SW 1271 (cell line): ENCODE measurements around the gene MAP3K15.
A peak's percentile ranks its signal among the peaks of the same experiment; 100 is the strongest.
"Not testable (repeated sequence)": the region's sequence is repeated elsewhere in the genome, so short reads cannot be mapped to it uniquely, and the experiment has no call there.

Experiments used
- DNase-seq, 2 experiments: peaks; one replicate each; lab custom pipeline; 2025; lab: John Stamatoyannopoulos, UW

The MAP3K15 gene

DNA sequence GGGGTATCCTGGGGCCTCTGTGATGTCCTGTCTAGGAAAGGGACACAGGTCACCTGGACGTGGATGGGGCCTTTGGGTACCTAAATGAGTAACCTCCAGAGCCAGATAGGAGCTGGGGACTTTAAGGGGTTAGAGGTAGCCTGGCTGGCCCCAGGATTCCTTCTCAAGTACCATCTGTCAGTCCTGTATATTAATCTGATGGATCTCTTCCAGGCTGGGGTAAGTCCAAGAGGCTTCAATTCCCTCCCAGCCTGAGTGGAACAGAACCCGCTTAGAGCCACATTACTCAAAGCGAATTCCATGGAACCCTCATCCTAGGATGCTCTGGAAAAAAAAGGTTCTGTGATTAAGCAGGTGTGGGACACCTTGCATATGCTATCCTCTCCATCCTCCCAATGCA, 24.8 kb upstream of the MAP3K15 start:
- no peak for DNase-seq

DNA sequence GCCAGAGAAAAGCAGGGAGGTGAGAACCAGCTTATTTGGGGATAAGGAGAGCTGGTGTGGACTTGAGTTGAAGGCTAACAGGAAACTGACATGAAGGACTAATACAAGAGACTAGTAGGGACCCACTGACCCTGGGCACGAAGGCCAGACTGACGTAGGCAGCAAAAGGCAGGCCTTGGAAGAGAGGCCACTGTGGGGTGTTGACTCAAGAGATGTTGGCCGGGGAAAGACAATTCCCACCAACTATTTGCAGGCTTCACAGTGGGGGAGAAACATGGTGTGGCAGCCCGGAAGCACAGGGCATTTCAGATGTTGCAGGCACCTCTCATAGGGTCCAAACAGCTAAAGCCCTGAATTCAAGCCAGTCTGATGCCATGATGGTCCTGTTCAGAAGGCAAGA, 24.4 kb upstream of the MAP3K15 start:
- no peak for DNase-seq

DNA sequence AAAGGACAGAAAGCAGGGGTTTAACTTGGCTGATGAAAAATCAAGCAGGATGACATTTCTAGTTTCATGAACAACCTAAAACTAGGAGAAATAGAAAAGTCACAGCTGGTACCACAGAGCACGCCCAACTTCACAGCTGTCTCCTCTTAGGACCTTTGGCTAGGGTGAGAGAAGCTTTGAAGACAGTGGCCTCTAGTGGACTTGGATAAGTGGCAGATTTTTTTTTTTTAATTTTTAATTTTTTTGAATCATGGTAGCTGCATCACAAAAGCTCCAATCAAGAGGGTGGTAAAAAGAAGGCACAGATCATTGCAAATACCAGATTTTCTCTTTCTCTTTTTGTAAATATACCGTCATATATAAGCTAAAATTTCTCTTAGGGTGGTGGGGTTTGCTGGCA, 20.2 kb upstream of the MAP3K15 start:
- DNase-seq: peak in 1 of 2 experiments; percentile 4

DNA sequence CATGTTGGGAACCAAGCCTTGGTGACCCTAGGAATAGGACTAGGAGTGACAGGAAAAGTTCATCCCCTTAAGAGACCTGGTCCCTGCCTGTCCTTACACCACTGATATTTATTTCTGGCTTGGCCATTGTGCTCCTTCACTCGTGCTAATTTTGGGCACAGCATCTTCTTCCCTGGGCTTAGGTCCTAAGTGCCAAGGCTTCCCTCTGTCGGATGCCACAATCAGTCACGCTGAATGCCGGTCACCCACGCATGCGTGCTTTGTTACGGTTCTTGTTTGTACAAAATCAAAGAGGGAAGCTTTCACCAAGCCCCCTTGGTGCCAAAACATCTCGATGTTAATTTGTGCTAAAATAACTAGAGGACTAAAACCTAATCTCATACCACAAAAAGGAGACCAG, 17.4 kb upstream of the MAP3K15 start:
- no peak for DNase-seq

DNA sequence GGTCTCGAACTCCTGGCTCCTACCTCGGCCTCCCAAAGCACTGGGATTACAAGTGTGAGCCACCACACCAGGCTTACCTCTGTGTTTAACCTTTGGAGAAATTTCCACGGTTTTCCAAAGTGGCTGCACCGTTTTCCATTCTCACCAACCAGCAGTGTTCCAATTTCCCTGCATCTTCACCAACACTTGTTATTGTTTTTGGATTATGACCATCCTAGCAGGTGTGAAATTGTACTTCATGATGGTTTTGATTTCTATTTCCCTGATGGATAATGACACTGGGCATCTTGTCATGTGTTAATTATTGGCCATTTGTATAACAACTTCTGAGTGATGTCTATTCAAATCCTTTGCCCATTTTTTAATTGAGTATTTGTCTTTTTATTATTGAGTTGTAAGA, 2.7 kb upstream of the MAP3K15 start:
- DNase-seq: no peak

DNA sequence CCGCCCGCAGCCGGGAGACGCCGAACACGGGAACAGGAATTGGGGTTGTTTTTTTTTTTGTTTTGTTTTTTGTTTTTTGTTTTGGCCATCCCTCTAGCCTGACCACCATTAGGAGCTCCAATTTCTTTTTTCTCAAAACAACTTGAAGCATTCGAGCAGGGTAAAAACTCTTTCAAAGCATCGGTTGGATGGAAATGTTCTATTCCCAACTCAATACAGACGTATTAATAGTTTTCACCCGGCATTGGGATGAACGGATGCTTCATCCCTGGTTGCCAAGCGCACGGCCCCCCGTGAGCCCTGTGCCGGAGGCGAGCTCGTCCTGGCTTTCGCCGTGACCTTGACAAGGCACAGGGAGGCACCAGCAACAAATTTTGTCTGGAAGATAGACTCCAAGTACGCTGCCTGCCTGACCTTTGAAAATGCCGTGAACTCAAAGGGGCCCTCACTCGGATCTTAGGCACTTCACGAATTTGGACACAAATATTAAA, 352 bp upstream of the MAP3K15 start:
- no peak for DNase-seq

DNA sequence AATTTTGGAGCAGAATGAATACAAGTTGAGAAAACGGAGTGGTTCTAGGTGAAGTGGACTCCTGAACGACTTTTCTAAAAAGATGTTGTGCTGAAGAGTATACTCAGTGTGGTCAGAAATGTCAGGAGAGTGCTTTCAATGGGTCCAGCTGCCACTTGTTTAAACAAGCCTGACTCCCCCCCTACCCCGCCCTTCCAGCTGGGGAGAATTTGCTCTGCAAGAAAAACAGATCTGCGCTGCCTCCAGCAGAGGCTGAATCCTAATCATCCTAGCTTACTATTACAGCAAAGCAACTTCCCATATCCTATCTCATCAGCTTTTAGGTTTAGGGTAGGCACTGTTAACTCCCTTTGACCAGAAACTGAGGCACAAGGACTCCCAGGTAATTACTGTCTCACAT, 1.9 kb downstream of the MAP3K15 start:
- no peak for DNase-seq

DNA sequence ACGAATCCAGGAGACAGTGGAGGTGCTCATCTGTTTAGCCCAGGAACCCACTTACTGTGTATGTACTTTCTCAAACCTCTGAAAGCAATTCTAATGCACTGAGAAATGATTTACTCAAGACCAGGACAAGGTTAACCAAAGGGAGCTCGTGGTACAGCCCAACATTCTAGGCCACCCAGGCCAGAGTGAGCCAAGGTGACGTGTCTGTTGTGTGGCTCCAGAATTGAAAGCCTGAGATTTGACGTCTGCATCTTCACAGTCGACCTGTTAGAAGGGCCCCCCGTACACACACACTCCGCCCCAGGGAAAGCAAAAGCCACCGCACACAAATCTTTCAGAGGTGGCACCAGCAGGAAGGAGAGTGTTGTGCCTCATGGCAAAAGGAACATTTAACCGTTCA, 2.3 kb downstream of the MAP3K15 start:
- no peak for DNase-seq

DNA sequence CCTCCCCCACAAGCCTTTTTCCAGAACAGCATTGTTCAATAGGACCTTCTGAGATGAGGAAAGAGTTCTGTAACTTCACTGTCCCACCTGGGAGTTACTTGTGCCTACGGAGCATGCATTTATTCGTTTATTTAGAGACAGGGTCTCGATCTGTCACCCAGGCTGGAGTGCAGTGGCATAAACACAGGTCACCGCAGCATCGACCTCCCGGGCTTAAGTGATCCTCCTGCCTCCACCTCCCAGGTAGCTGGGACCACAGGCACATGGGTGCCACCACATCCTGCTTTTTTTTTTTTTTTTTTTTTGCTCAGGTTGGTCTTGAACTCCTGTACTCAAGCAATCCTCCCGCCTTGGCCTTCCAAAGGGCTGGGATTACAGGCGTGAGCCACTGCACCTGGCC, 2.9 kb downstream of the MAP3K15 start:
- no peak for DNase-seq

DNA sequence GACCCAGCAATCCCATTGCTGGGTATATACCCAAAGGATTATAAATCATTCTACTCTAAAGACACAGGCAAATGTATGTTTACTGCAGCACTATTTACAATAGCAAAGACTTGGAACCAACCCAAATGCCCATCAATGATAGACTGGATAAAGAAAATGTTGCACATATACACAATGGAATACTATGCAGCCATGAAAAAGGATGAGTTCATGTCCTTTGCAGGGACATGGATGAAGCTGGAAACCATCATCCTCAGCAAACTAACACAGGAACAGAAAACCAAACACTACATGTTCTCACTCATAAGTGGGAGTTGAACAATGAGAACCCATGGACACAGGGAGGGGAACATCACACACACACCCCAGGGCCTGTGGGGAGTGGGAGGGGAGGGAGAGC, 3.5 kb downstream of the MAP3K15 start:
- not testable (repeated sequence) for DNase-seq

DNA sequence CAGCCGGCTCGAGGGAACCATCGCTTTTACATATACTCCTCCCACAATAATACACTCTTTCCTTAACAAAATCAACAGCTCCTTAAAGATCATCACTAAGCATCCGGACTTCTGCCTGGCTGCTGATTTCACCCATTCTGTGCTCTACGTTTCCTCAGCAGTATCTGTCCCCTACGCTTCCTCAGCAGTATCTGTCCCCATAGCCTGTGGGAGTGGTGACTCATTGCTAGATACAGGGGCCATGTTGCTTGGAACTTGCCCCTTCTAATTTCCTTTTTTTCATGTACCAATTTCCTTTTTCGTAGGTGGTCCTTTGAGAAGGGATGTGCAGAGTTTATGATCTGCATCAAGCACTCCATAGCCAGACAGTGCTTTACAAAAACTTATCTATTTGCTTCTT, 18.6 kb downstream of the MAP3K15 start:
- DNase-seq: no peak

DNA sequence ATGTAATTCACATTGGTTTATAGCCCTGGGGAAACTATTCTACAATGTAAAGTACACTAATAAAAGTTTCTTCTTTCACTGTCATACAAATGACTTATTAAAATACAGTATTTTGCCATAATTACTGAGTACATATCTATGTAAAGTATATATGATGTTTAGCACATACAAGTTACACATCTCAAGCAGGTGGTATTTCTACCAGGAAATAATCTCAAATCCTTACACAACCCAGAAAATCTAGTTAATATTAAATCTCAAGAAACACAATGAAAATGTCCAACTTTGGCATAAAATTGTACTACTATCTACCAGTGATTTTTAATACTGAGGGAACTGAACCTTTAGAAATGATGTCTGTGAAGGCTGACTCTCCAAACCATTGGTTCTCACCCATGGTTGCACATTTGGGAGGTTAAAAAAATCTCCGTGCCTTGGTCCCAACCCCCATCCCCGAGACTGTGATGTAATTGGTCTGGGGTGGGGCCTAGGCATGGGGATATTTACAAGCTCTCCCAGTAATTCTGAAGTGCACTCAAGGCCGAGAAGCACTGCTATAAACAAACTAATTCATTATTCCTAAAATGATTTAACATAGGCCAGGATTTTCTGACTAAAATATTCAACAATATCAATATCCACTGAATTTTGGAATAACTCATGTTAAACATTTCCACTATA, 27.6 kb downstream of the MAP3K15 start:
- DNase-seq: no peak

DNA sequence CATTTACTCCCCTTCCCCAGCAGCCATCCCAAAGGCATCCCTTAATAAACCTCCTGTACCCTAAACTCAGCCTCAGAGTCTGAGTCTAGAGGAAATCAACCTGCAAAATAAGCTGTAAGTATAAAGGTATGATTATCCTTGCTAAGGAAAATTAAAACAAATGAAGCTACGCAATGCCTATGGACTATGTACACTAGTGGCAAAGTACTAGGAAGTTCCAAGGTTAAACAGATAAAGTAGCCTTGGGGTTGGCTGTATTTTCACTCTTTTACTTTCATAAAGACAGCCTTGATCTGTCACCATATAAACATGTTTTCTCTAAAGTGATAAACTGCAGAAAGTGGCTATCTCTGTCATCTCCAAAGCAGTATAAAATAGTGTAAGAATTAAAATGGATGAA, 35.9 kb downstream of the MAP3K15 start:
- DNase-seq: no peak

DNA sequence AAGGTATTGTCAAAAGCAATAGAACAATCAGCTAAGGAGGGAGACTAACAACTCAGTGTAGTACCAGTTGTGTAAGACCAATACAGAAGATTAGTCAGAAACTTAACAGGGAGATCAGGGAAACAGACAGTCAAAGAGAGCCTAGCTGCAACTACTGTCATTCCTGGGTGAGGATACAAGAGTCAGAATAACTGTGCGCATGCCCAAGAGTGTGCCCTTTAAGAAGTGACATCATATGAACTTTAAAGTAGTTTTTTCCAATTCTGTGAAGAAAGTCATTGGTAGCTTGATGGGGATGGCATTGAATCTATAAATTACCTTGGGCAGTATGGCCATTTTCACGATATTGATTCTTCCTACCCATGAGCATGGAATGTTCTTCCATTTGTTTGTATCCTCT, 46.9 kb downstream of the MAP3K15 start:
- DNase-seq: not testable (repeated sequence)

DNA sequence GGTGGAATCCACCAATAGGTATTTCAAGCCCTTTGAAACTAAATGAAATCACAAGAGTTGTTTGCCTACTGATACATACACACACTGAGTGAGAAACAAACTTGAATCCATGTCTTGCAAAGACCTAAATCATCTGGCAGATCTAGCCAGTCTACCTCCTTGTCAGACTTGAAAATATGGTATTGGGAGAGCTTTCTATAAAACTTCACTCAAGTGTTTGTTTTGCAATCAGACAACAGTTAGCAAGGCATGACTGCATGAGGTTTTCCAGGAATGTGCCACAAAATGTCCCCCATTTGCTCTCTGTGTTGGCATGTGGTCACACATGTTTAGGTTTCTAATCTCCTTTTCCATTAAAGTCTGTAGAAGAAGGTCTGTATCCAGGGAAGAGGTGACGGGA, 52.4 kb downstream of the MAP3K15 start:
- DNase-seq: no peak

DNA sequence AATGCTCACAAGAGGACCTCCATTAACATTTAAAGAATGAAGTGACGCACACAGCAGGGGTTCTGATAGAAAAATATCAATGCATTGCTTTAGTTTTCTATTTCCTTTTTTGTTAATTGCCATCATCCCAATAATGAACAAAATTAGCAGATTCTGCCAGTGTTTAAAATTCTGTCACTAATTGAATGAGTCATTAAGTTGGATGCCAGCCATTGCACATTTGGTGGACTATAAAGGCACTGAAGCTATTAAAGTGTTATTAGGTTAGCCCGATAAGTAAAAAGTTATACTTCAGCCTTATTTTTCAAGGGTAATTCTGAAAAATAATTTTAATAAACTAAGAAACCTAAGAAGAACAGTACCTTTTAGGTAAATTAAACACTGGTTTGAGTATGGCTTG, 53.1 kb downstream of the MAP3K15 start:
- no peak for DNase-seq

DNA sequence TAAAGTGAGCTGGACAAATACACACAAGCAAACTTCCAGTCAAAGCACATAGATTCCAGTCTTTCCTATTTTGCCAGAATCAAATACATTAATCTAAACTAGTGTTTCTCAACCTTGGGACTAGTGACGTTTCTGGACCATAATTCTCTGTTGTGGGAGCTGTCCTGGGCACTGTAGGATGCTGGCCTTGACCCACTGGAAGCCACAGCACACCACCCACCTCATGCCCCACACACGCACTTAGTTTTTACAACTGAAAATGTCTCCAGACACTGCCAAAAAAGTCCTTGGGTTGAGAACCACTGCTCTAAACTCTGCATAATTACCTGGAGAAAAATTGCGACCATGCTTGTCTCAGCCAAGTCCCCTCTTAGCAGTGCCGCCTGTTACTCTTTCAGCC, 57.6 kb downstream of the MAP3K15 start:
- DNase-seq: no peak

DNA sequence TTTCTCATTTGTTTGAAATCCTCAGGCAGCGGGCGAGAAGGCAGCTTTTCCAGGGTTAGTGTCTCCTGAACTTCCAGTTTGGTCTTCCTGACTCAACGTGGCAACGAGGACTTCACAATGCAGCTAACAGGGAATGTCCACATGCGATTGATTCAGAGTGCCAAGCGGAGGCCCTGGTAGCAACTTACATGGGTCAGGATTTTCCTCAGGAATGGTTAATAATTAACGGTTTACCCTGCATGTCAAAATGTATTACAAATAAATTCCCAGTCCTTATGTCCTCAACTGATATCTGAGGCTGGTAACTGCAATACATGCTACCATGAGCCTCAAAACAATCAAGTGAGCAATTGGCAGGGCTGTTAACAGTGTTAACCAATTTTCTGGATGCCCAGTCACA, 67.2 kb downstream of the MAP3K15 start:
- no peak for DNase-seq

DNA sequence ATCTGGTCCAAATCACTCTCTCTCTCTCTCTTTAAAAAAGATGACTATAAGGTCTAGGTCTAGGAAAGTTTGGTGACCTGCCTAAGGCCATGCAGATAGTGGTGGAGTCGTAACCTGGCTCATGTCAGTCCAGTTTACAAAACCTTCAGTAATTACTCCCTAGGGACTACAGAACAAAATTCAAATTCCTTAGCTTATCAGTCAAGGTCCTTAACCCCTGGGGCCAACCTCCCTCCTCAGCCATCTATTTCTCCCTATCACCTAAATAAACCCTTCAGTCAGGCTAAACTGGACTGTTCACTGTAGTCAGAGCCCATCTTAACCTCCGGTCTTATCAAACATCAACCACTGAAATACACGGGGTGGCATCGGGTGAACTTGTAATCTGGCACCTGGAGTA, 68.9 kb downstream of the MAP3K15 start:
- DNase-seq: no peak

DNA sequence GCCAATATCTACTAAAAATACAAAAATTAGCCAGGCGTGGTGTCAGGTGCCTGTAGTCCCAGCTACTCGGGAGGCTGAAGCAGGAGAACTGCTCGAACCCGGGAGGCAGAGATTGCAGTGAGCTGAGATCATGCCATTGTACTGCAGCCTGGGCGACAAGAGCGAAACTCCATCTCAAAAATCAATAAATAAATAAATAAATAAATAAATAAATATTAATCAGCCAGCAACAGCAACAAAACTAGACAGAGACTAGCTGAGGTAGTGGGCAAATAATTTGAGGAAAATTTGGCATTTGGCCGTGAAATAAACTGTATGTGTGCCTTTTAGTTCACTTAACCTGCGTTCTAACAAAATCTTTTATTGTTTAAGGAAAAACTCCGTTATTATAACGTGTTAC, 69.5 kb downstream of the MAP3K15 start:
- DNase-seq: not testable (repeated sequence)

DNA sequence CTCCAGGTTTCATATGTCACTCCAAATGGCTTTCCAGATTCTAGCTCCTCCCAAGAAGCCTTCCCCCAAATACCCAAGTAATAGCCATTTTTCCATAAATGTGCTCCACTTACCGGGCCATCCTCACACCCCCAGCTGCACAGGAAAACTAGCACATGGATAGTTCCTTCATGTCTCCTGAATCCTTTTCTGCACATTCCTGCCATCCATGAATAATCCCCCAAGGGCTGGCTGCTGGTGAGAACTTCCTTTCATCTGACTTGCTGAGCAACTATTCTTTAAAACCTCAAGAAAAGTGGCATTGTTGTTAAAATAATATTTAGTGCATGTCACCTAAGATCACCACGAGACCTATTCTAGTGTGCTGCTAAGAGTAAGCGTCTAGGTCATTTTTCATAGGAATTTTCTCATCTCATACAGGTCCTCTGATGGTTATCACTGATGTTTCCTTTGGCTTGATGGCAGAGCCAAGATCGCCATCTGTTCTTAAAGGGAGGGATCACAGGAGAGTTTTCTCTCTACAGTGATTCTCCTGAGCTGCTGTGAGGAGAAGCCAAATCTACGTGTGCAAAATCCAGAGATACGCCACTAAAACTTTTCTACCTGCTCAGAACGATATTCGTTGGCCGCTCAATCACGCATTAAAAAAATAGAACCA, 71.3 kb downstream of the MAP3K15 start:
- no peak for DNase-seq

DNA sequence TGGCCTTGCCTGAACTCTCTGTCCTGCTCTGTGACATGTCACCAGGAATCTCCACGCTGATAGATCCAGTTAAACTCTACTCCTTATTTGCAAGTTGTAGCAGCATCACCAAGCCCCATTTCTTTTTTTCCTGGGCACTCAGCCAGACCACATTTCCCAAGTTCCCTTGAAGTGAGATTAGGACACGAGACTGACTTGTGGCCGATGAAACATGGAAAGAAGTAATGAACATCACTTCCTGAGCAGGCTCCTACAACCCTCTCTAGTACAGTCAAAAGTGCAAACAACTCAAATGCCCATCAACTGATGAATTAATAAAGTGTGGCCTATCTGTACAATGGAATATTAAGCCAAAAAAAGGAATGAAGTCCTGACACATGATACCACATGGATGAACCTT, 74.6 kb downstream of the MAP3K15 start:
- no peak for DNase-seq

DNA sequence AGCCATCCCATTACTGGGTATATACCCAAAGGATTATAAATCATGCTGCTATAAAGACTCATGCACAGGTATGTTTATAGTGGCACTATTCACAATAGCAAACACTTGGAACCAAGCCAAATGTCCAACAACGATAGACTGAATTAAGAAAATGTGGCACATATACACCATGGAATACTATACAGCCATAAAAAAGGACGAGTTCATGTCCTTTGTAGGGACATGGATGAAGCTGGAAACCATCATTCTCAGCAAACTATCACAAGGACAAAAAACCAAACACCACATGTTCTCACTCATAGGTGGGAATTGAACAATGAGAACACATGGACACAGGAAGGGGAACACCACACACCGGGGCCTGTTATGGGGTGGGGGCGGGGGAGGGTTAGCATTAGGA, 92.6 kb downstream of the MAP3K15 start:
- DNase-seq: not testable (repeated sequence)

DNA sequence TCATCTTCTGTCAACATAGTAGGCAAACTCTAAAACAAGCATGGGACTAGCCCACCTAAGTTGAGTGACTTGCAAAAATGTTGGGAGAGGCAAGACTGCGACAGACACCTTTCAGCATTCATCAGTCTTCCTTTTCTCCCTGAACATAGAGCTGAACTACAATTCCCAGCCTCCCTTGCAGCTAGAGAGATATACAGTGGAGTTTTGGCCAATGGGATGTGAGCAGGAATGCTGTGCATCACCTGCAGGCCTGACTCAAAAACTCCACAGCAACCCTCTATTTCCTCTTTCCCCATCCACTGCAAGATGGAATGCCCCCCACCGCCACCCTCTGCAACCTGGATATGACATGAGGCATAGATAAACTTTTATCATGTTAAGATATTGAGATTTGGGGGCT, 105.0 kb downstream of the MAP3K15 start:
- no peak for DNase-seq
